ENCODE data around the gene NKX3-2.
A peak's percentile ranks its signal among the peaks of the same experiment; 100 is the strongest.

The NKX3-2 gene

GRCh38 chr4:13531625-13531998 lies 12.7 kb downstream of the NKX3-2 start:
- DNase-seq (ENCODE audit: low read depth, low spot score), result no peak

- no peak for DNase-seq (ENCODE audit: low read depth, low spot score)
Measured at GRCh38 chr4:13530823-13531624, 13.3 kb downstream of the NKX3-2 start.

GRCh38 chr4:13529128-13529919 lies 15.0 kb downstream of the NKX3-2 start:
- no peak for DNase-seq (ENCODE audit: low read depth, low spot score)

- no peak for DNase-seq (ENCODE audit: low read depth, low spot score)
Measured at GRCh38 chr4:13528821-13529127, 15.5 kb downstream of the NKX3-2 start.

- no peak for DNase-seq (ENCODE audit: low read depth, low spot score)
Measured at GRCh38 chr4:13527981-13528820, 16.1 kb downstream of the NKX3-2 start.

GRCh38 chr4:13527192-13527980 lies 16.9 kb downstream of the NKX3-2 start:
- no peak for DNase-seq (ENCODE audit: low read depth, low spot score)

- DNase-seq (ENCODE audit: low read depth, low spot score), result no peak
Measured at GRCh38 chr4:13526658-13527057, 17.6 kb downstream of the NKX3-2 start.

GRCh38 chr4:13525606-13526281 lies 18.6 kb downstream of the NKX3-2 start:
- DNase-seq (ENCODE audit: low read depth, low spot score), result no peak

GRCh38 chr4:13524504-13525243 lies 19.6 kb downstream of the NKX3-2 start:
- DNase-seq (ENCODE audit: low read depth, low spot score), result peak; percentile 68

GRCh38 chr4:13523591-13524503 lies 20.5 kb downstream of the NKX3-2 start:
- no peak for DNase-seq (ENCODE audit: low read depth, low spot score)

- no peak for DNase-seq (ENCODE audit: low read depth, low spot score)
Measured at GRCh38 chr4:13523105-13523477, 21.2 kb downstream of the NKX3-2 start.

GRCh38 chr4:13522282-13523104 lies 21.8 kb downstream of the NKX3-2 start:
- DNase-seq (ENCODE audit: low read depth, low spot score), result no peak

- DNase-seq (ENCODE audit: low read depth, low spot score), result no peak
Measured at GRCh38 chr4:13521047-13521446, 23.3 kb downstream of the NKX3-2 start.

- no peak for DNase-seq (ENCODE audit: low read depth, low spot score)
Measured at GRCh38 chr4:13516315-13516860, 27.9 kb downstream of the NKX3-2 start.

GRCh38 chr4:13515268-13515667 lies 29.0 kb downstream of the NKX3-2 start:
- DNase-seq (ENCODE audit: low read depth, low spot score), result no peak

GRCh38 chr4:13514722-13515121 lies 29.6 kb downstream of the NKX3-2 start:
- DNase-seq (ENCODE audit: low read depth, low spot score), result no peak

GRCh38 chr4:13511101-13511500 lies 33.2 kb downstream of the NKX3-2 start:
- no peak for DNase-seq (ENCODE audit: low read depth, low spot score)

- DNase-seq (ENCODE audit: low read depth, low spot score), result no peak
Measured at GRCh38 chr4:13509442-13509841, 34.9 kb downstream of the NKX3-2 start.

Data from astrocyte of the hippocampus (primary cell).